HG02973 (cell line): ENCODE results near the gene AMY2B.
"Not testable (repeated sequence)": the region's sequence is repeated elsewhere in the genome, so short reads cannot be mapped to it uniquely, and the experiment has no call there.

Experiments
- ATAC-seq: cut with Tn5 transposase; IDR thresholded peaks from one replicate; pipeline ENCODE4 v1.9.1; 2021; ENCODE audit warnings: moderate library complexity; ENCODE audit not compliant: unreplicated experiment

Gene AMY2B

DNA sequence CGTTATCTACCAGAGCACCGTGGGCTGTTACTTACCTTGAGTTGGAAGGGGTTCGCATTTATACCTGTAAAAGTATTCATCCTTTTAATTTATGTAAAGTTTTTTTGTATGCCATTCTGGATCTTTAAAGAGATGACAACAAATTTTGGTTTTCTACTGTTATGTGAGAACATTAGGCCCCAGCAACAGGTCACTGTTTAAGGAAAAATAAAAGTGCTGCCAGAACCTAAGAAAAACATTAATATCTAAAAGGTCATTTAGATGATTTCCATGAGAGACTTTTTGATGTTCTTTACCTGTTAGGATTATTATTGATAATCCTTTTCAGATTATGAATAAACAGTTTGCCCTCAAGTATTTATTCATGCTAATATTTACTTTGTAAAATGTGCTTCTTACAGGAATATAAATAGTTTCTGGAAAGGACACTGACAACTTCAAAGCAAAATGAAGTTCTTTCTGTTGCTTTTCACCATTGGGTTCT lies 45.6 kb downstream of the AMY2B start, which contains the start of gene AMY2A:
Gene AMY2A (plus strand): TSS at position 434 of the 484 bp plus-strand sequence. CDS start 14 bp downstream, at position 448.
- not testable (repeated sequence) for ATAC-seq

DNA sequence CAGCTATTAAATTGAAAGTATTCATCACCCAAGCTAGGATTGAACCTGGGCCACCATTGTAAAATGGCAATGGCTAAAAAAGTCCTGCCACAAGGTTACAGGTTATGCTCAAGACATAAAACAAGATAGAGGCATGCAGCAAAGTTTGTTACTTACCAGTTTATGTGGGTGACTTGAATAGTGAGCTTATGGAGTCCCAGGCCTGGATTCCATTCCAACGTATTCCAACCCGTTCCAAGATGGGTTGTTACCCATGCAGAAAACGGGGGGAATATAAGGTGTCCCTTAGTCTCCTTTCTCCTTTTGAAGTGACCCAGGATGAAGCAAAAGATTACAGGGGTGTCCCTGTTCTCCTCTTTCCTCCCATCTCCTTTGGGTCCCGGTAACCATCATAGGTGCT lies 56.0 kb downstream of the AMY2B start:
- not testable (repeated sequence) for ATAC-seq
